Stimulated activated CD4-positive, alpha-beta T cell treated with anti-CD3 and anti-CD28 coated beads, Interleukin-4, amount 100 ng/mL, for 48 hours (primary cell): Measurements from ENCODE around the gene EXOC4.

Experiments
- DNase-seq, 2 donors: peaks; one replicate each; pipeline ENCODE4 v3.0.0-alpha.2; 2020; ENCODE audit warnings: low read depth in 2 of 2

The EXOC4 gene

GRCh38 chr7:133491201-133491691, 238.4 kb downstream of the EXOC4 start:
- no peak for DNase-seq

DNA sequence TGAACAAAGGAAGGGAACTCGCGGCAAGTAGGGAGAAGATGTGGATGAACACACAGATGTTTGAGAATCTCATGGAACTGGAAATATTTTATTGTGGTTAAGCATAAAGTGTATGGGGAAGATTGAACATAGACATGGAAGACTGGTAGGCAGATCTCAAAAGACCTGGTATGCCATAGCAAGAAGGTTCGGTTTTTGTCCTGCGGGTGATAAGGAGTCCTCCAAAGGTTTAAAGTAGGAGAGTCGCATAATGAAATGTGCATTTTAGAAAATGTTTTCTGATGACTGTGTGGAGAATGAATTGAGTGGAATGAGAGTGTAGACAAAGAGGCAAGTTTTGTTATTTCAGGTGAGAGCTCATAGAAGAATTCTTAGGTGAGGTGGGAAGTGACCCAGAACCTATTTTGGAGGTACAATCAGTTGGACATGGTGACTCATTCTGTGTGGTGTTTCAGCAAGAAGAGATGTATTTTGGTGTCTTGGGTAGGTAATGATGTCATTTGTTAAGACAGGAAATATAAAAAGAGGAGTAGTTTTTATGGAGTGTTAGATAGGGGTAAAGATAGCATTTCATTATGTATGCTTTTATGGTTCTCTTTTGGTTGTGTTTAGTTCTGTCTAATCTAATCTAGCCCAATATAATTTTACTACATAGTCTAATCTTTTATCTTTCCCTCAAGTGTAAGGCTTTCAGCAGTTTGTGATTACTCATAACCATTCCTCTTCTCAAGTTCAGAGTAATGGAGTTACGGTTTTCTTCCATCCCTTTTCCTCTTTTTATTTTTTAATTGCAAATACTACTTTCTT, 239.2 kb downstream of the EXOC4 start:
- DNase-seq: no peak

GRCh38 chr7:133497061-133497460, 244.2 kb downstream of the EXOC4 start:
- no peak for DNase-seq

DNA sequence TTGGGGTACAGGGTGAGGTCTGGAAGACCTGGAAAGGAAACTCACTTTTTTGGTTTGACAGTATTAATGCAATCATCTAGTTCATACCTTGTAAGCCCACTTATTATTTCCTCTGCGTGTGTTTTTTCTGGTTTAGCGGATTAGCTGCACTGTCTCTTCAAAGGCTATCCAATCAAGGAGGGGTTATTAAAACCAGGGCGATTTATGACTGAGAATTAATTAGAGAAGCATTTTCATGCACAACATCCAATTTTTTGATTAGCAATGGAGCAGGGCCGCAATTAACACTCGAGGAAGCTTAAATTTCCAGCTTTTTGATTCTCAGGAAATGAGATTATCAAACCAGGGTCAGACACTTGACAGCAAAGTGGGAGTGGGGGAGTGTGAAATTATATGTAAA, 248.9 kb downstream of the EXOC4 start:
- DNase-seq: no peak

GRCh38 chr7:133502498-133502897, 249.6 kb downstream of the EXOC4 start:
- DNase-seq: no peak

DNA sequence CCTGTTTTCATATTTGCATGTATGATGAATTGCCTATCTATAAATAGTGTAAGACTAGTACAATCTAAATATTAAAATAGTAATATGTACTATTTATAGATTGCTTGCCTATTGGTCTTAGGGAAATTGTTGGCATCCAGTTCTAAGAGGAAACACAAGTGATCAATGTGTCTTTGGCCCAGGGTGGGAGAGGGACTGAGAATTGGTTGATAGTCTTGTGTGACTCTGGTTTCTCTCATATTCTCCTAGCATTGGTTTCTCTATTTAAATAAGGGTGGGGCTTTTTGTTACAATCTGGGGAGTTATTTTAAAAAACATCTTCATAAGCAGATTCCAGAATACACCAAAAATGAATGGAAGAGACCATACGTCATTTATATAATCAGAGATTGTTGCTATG, 250.1 kb downstream of the EXOC4 start:
- no peak for DNase-seq

GRCh38 chr7:133504825-133505224, 251.9 kb downstream of the EXOC4 start:
- no peak for DNase-seq

DNA sequence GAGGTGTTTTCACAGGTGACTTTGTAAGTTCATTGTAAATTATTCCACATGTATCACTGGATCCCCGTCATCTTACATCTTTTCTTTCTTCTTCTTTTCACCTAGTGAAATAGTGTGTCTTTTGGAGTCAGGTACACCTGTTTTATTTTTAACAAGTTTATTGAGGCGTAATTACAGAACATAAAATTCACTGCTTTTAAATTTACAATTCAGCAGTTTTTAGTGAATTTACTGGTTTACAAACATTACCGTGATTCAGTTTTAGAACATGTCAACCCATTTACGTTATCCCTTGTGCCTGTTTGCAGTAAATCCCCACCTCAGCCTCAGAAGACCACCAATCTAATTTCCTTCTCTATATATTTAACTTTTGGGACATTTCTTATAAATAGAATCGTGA, 256.9 kb downstream of the EXOC4 start:
- DNase-seq: no peak

- no peak for DNase-seq
These were observed 257.6 kb downstream of the EXOC4 start for GRCh38 chr7:133510326-133511055.

DNA sequence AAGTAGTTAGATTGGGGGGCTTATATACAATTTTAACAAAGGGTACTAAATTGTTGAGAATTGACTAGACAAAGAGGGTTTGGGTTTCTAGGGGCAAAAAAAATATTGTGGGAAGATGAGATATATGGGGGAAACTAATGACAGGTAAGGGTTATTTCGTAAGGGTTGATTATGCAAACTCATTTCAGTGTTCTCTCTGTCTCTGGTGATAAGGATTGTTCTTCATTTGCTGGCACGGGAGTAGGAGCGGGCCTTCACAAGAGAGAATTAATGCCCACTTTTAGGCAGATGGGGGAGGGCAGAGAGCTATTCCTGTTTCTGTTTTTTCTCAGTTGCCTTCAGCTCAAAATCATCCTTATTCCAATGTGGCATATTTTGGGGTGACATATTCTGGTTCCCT, 258.4 kb downstream of the EXOC4 start:
- no peak for DNase-seq

GRCh38 chr7:133511708-133512107, 258.8 kb downstream of the EXOC4 start:
- DNase-seq: no peak

DNA sequence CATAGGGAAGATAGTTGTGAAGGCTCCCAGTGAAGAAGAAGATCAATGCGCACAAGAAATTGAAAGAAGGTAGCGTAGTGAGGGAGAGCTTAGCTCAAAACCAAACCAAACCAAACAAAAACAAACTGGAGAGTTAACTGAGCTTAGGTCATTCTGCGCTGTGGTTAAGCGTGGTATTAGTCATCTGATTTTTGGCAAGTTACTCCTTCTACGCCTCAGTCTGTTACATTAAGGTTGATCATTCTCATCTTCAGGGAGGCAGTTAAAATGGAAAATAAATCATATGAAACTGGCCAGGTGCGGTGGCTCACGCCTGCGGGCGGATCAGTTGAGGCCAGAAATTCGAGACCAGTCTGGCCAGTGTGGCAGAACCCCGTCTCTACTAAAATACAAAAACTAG, 259.7 kb downstream of the EXOC4 start:
- DNase-seq: no peak

GRCh38 chr7:133513608-133514007, 260.7 kb downstream of the EXOC4 start:
- DNase-seq: no peak

DNA sequence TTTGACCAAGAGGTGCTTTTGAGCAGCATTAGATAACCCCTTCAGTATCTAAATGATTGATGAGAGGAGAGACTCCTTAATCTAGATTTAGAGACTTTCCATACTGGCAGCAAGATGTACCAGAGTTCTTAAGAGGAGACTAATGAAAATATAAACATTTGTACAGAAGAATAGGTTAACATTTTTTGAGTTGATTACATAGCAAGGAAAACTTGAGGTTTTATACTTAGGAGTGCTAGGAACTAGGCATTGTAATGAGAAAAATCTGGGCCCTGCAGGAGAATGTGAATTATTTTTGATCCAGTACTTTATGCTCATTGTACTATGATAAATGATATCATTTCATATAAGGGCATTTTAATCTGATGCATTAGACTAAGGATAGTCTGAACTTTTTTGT, 261.7 kb downstream of the EXOC4 start:
- no peak for DNase-seq

GRCh38 chr7:133517766-133518165, 264.9 kb downstream of the EXOC4 start:
- no peak for DNase-seq

- no peak for DNase-seq
These were observed 265.8 kb downstream of the EXOC4 start for GRCh38 chr7:133518718-133519117.

DNA sequence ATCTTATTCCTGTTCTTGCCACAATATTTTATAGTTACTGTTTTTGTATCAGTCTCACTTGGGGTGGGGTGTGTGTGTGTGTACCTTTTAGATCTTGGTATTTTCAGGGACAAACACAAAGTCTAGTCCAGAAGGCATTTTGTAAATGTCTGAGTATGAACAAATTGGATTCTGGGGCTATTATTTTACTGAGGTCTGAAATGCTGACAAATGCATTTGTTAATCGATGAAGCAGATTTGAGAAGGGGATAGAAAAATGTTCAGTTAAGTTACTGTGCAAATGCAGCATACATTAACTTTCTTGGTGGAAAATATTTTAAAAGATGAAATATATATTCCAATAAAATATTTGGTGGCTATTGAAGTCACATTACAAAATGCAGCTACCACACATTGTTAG, 267.4 kb downstream of the EXOC4 start:
- no peak for DNase-seq

- DNase-seq: no peak
These were observed 269.6 kb downstream of the EXOC4 start for GRCh38 chr7:133522501-133522900.

- no peak for DNase-seq
These were observed 275.9 kb downstream of the EXOC4 start for GRCh38 chr7:133528796-133529195.

- no peak for DNase-seq
These were observed 277.0 kb downstream of the EXOC4 start for GRCh38 chr7:133529861-133530260.

GRCh38 chr7:133530682-133531081, 277.8 kb downstream of the EXOC4 start:
- no peak for DNase-seq

GRCh38 chr7:133534816-133535215, 281.9 kb downstream of the EXOC4 start:
- no peak for DNase-seq

DNA sequence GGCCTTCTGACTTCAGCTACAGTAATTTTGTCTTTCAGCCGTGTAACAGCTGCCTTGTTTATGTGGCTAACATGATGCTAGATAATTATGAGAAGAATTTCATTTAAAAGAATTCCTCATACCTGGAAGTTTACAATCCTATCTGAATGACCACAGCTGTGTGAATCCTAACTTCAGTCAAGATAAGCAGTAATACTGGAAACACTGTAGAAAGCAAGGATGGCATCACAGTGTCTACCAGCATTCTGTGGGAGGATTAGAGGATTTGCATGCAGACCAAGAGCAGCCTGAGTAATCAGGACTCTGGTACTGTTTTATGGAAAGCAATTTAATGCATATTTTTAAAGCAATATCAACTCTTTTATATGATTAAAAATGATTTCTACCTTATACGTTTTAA, 282.4 kb downstream of the EXOC4 start:
- DNase-seq: no peak
